GM21528 (cell line): ENCODE data around the gene TMEM238L.

Experiments
- ATAC-seq: cut with Tn5 transposase; IDR thresholded peaks from one replicate; pipeline ENCODE4 v1.9.1; 2021; ENCODE audit warnings: mild to moderate bottlenecking, moderate library complexity; ENCODE audit not compliant: unreplicated experiment, low FRiP score

The TMEM238L gene

DNA sequence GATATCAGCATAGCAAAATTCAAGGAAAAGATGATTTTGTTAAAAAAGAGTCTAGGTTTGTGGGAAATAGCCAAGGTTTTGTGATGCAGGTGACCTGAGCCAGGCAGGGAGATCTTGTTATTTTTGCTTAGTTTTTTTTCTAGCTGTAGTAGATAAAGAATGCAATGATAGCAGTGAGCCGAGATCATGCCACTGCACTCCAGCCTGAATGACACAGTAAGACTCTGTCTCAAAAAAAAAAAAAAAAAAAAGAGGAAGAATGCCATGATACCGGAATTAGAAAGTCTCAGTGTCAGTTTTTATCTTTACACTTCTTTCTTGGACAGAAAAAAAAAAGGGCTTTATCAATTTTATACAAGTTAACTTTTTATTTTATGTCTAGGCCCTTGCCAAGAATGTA is 27.5 kb downstream of the TMEM238L start:
- ATAC-seq: no peak

DNA sequence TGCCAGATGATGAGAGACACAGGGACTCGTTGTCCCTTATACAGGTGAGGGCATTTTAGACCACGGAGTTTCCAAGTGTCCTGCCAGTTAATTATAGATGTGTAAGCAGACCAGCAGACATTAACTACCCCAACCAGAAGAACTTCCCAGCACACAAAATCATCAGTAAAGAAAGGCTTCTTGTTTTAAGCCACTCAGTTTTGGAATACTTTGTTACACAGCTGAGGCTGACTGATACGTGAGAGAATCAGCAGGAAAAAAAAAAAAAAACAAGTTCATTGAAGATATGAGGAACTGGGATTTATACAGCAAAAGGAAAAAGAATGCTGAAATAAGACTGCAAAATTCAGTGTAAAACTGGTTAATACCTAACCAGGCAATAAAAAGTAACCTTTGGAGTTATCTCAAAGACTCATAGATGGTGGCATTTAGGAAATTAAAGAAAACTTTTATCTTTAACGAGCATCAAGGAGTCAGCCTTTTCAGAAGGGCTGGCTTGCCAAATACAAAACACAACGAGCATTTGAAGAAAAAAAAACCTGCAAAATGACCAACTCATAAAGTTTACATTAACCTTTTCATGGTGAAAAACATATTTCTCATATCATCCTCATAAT is 28.1 kb downstream of the TMEM238L start:
- ATAC-seq: no peak

DNA sequence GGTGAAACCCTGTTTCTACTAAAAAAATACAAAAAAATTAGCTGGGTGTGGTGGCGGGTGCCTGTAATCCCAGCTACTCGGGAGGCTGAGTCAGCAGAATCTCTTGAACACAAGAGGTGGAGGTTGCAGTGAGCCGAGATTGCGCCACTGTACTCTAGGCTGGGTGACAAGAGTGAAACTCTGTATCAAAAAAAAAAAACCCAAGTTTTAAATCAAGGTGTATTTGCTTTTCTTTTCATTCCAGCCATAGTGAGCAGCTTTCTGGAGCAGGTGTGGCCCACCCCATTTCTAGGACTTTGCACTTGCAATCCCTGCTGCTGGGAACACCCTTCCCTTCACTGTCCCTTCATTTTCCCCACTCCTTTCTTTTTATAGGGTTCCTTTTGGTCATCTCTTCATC is 28.8 kb downstream of the TMEM238L start:
- ATAC-seq: no peak

DNA sequence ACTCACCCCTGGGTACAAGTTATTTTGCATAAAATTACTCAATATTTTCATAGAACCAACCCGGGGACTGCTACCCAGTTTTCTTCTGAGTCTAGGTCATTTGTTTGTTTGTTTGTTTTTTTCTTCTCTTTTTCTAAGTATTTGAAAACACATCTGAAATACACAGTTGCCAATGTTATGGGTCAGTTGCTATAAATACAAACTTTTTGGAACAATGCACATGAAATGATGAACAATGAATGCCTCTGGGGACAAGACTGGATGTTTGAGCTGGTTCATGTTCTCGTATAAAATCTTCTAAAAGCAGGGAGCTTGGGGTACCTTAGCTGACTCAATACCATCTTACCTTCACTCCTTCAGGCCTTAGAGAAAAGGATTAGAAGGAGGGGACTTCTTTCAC is 30.5 kb downstream of the TMEM238L start:
- no peak for ATAC-seq

DNA sequence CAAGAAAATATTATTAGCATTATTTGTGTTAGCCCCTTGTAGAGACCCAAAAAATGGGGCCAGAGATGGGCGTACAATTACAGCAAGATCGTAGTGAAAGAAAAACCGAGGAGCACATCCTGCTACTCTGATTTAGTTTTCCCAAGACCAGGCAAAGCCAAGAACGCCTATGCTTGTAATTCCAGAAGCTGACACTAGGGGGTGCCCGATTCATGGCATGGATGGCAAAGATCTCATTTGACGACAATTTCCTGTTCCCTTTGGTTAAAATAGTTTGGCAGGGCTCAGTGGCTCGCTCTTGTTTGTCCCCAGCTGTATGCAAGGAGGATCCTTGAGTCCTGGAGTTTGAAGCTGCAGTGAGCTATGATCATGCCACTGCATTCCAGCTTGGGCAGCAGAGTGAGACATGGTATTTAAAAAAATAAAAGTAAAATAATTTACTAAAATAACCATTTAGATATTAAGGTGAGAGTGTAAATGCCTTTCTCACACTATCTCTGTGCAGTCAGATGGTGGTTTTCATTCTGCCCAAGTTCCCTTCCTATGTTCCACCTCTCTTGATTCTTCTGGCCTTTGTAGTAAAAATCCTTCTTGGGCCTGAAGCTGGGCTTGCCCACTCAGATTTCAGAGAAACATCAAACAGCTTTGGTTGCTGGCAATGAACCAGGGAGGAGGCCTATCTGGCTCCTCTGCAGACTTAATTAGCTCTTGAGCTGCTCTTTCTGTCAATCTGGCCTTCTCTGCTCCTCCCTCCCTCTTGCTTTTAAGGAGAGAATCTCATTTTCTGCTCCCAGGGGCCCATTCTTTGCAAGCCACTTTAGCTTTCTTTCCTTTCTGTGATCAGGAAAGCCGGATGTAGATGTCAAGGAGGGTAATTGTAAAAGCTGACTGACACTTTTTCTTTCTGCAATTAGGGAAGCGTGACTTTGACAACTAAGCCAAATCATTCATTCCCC is 31.2 kb downstream of the TMEM238L start:
- ATAC-seq: no peak

DNA sequence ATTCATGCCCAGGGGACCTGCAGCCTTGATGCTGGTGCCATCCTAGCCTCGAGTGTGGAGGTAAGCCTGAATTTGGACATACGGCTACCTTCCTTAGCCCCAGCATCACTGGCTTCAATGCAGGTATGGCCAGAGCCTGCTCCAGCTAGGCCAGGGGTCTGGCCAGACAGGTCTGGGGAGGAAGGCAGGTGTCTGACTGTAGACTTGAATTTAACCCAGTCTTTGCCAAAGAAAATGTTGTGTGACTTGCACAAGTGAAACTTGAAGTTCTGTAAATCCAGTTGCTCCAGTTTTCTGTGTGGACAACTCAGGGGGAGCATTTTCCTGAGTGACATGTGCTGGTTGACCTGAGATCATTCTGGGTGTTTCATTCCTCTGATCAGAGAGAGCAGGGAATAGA is 32.8 kb downstream of the TMEM238L start:
- no peak for ATAC-seq

DNA sequence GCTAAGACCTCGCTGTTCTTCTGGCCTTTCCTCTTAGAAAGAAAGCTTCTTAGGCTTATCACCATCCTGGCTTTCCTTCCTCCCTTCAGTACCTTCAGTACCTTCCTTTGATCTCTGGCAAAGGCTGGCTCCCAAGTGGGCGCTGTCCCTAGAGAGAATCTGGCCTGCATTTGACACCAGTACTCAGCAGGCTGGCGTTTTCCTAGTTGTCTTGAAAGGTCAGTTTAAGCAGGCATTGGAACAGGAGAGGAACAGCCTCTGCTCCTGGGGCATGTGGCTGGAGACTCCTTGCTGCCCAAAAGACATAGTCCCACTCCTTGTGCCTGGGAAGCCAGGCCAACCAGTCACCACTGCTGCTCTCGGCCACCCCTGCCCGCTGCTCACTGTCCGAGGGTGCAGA is 34.1 kb downstream of the TMEM238L start:
- ATAC-seq: no peak

DNA sequence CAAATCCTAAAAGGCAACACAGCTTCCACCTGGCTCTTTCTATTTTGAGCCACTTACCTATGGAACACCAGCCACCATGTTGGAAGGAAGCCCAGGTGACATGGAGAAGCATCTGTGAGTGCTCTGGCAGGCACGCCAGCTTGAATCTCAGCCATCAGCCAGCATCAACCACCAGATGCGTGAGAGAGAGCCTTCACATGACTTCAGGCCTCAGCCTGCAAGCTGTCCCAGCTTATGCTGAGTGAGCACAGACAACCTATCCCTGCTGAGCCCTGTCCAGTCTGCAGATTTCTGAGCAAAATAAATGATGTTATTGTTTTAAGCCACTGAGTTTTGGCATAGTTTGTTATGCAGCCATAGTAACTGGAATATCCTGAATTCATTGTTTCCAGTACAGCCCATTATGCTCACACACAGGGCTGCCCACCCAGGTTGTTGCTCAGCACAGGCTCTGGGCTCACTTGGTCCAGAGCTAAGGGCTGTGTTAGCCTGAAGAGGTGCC is 35.1 kb downstream of the TMEM238L start:
- no peak for ATAC-seq

DNA sequence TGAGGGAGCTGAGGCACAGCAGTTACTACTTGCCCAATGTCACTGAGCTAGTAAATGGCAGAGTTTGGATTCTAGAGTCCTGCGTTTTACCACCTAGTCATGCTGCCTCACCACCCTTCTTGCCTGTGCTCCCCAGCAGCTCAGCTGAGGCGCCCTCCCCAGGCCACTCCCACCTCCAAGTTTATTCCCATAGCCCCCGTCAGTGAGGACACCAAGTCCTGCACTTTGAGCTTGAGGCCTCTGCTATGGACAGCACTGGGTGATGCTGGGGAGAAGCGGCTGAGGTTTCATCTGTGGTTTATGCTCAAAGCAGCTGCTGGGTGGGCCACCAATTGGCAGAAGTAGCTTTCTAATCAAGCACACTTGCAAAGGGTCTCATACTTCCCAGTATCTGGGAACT is 36.7 kb downstream of the TMEM238L start:
- ATAC-seq: no peak

DNA sequence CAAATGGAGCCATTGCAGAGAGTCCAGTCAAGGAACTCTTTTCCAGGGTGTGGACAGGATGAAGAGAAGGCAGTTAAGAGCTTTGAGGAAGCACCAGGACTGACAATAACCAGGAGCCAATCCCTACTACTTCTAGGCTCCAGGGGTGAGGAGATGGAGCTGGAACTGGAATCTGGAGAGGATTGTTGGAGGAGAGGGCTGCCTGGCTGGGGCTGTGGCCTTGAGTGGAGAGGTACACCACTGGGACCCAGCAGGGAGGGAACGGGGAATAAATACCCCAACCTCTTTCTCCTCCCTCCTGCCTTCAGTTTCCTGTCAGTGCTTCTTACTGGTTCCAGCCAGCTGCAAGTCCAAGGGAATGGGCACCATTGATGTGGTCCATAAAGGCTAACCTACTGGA is 41.9 kb downstream of the TMEM238L start:
- ATAC-seq: no peak

DNA sequence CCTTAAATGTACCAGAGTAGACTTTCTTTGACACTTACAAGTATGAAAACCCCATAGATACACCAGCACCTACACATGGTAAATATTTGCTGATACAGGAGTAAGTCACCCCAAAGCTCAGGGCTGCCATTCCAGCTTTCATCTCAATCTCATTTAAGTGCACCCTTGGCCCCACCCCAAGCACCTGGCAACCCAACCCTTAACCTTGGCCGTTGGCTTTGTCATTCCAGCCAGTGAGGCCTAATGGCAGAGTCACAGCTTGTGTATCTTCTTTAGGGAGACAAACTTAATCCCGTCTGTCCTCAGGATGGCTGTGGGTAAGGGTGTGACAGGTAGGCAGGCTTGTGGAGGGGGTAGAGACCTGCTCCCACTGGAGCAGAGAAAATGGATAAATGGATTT is 42.6 kb downstream of the TMEM238L start:
- no peak for ATAC-seq

DNA sequence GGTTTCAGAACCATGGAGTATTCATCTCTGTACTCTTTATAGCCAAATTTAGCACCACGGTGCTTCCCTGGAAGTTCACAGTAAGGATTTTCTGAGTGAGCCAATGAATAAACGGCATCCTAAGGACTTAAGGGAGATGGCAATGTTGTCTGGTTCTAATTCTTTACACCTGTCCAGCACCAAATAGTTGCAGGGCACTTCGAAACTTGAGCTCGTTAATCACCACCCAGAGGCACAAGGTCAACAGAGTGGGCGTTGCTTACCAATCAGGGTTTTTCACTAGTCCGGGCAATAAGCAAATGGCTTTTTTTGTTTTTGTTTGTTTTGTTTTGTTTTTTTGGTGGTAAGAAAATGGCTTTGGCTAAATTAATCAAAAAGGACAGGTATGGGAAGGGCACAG is 45.8 kb downstream of the TMEM238L start:
- ATAC-seq: no peak

DNA sequence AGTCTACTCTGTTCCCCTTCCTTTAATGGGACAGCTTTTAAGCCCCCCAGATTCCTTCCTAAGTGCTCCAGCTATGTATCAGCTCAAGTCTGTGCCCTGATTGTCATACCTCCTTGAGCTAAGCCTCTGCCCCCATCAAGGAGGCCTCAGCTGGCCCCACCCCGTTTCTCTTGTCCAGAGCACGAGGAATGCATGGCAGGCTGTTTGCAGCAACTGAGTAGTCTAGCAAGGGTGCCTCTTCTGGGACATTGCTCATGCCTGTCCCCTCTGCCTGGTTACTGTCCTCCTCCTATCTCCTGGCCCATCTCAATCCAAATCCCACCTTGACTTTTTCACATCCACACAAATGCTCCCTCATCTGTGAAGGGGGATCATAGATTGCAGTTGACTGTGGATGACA is 46.3 kb downstream of the TMEM238L start:
- ATAC-seq: no peak

DNA sequence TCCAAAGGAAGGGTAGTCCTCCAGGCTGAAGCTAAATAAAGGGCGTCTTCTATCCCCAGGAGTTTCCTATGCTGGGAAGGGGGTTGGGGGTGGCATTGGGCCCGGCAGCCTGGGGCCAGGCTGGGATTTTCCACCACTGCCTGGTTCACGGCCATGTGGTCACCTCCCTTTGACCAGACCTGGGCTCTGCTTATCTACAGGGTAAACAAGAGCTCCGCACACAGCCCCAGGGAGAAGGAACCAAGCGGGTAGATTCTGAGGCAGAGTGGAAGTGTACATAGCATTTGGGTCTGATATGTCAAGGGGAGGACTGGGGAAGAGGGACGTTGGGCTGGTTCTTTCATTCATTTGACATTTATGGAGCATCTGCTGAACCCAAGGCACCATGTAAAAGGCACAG is 46.8 kb downstream of the TMEM238L start:
- ATAC-seq: no peak

DNA sequence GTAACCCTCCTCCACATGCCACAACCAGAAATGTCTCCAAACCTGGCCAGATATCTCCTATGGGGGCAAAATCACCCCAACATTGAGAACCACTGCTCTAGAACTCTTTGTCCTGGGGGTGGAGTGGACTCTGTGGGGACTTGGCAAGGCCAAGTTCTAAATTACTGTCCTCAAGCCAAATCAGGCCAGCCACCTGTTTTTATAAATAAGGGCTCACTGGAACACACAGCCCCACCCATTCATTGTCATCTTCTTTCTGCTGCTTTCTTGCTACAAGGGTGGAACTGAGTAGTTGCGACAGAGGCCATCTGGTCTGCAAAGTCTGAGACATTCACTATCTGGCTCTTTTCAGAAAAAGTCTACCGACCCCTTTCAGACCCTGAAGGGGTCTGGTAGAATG is 47.3 kb downstream of the TMEM238L start:
- no peak for ATAC-seq

DNA sequence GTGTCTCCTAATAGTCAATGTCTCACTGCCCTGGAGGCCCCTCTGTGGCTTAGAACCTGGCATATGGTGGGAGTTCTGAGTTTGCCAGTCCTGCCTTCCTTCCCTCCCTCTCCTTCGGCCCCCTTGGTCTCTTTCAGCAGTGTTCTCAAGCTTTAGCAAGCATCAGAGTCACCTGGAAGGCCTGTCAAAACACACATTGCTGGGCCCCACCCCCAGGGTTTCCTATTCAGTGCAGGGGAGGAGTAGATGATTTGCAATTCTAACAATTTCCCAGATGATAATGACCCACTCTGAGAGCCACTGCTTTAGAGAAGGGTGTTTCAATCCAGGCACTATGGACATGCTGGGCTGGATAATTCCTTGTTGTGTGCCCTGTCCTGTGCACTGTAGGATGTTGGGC is 47.7 kb downstream of the TMEM238L start:
- no peak for ATAC-seq

DNA sequence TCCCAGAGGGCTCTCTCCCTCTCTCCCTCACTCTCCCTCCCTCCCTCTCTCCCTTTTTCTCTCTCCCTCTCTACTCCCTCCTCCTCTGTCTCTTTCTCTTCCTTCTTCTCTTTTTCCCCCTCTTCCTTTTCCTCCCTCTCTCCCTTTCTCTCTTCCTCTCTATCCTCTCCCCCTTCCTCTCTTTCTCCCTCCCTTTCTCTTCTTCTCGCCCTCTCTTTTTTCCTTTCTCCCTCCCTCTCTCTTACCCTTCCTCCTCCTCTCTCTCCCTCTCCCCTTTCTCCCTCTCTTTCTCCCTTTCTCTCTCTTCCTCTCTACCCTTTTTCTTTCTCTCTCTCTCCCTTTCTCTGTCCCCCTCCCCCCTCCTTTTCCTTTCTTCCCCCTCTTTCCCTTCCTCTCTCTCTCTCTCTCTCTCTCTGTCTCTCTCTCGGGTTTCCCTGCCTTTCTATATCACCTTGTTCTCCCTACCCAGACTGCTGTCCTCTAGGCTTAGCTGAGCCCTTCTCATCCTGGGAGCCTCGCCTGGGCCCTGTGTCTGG is 48.2 kb downstream of the TMEM238L start:
- no peak for ATAC-seq

DNA sequence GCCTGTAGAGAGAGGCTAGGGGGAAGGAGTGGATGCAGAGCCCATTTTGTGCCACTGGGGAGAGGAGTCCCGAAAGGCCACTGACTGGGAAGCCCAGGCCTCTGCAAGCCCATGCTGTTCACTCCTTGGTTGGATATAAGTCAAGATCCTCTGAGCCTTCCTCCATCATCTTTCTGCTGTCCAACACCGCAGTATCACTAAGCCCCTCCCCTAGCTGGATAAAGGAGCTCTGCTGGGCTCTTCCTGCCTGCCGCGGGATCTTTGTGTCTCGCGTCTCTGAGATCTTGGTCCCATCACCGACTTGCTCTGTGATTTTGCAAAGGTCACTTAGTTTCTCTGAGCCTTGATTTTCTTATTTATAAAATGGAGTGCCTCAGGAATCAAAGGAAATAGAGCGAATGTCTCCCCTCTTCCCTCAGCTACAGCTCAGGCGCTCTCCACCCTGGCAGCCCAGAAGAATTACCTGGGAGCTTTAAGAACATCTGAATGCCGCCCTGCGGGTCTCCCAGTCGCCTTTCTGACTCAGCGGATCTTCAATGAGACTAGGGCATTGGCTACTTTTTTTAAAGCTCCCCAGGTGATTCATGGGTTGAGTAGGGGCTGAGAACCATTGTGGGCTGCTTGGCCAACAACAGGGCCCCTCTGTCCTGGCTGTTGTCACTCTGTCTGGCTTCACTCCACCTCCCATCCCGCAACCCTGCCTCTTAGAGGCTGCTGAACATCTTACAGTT is 48.9 kb downstream of the TMEM238L start:
- no peak for ATAC-seq

DNA sequence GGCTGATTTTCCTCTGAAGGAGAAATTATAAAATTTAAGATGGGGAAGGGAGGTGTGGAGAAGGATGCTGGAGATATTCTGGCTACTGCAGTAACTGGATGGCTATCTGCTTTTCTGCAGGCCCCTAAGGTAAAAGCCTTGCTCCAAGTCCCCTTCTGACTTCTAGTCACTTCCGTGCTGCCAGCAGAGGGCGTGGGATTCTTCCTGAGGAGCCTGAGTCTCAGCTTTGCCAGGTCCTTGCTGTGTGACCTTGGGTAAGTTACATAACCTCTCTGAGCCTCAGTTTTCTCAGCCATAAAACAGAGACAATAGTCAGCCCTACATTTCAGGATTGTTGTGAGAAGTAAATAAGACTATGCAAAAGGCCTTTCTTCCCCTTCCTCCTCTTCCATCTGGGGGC is 49.8 kb downstream of the TMEM238L start:
- ATAC-seq: no peak

DNA sequence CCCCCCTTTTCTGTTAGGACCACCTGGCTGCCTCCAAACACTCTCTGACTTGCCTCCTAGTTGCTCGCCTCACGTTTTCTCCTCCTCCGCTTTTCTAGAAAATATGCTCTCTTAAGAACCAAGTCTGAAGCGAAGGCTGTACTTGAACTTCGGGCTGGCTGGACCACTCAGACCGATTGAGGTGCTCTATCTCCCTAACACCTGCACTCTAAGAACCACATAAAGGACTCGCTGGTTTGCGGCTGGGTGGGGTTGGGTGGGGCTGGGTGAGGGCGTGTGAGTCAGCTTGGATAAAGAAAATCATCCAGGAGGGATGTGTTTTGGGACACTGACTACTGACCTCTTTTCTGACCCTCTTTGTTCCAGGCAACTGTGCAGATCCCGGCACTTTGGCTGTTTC is 51.2 kb downstream of the TMEM238L start:
- no peak for ATAC-seq

DNA sequence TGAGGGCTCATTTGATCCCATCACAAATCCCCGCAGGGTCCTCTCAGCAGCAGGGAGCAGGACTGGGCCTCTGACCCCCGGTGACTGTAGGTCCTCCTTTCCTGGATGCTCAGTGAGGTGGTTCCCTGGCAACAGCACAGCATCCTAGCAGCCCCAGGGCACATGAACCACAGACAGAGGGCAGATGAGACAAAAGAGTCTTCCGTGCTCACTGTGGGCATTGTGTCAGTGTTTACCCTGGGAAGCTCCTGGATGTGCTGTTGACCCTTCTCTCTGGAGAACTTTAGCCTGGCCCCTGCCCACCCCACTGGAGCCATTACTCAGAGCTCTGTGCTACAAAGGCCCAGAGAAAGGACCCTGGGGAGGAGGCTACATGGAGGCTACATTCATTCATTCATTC is 52.3 kb downstream of the TMEM238L start:
- ATAC-seq: no peak
